Fibroblast of lung (primary cell): ENCODE measurements around the gene SETDB2.

Experiments
- CTCF ChIP-seq, 2 donors: IDR thresholded peaks in 1 of 2; conservative IDR thresholded peaks in 1 of 2; 1 replicate in 1 of 2; 2 replicates in 1 of 2; pipeline ENCODE4 v1.5.1; 2011 to 2012; ENCODE audit warnings: low read length in 2 of 2, control low read depth in 1 of 2, inconsistent platforms in 1 of 2, low read depth in 1 of 2, mild to moderate bottlenecking in 1 of 2
- EZH2 ChIP-seq: IDR thresholded peaks from 2 replicates; pipeline ENCODE4 v1.5.1; 2012; ENCODE audit warnings: low read length, control low read depth, mild to moderate bottlenecking; ENCODE audit errors: missing control alignments

GRCh38 chr13:49459580-49459979, 15.5 kb downstream of the SETDB2 start:
- TF ChIP-seq CTCF (conservative IDR thresholded peaks at IDR 0.05 in 1 of 2, IDR thresholded peaks at IDR 0.05 in 1 of 2; ENCODE audit: low read depth in 1 of 2, low read length in 2 of 2), result no peak
- no peak for TF ChIP-seq EZH2
